Activated B cell treated with CpG ODN at 0.5 μM for 24 hours (primary cell): ENCODE data around the gene ZFHX3. TPM values are rescaled to one million over a fixed set of nuclear protein-coding genes. Genes with fewer than 3 reads are reported as not detected.

Source experiments
- ATAC-seq: fragments of 200-7000 bp; cut with Tn5 transposase; one replicate; pipeline ENCODE4 v1.10.0; 2021; ENCODE audit warnings: low read depth, mild to moderate bottlenecking, moderate library complexity
- CTCF ChIA-PET: fragments of 350-600 bp; sonication (Branson Sonifier 250); formaldehyde crosslinking; loops from one replicate; lab custom pipeline; 2021; ENCODE audit warnings: antibody characterized with exemption; lab: Charles Lee
- POLR2A ChIA-PET: fragments of 350-600 bp; sonication (Branson Sonifier 250); formaldehyde crosslinking; loops from one replicate; lab custom pipeline; 2021; ENCODE audit warnings: antibody characterized with exemption; lab: Charles Lee
- DNase-seq: peaks from one replicate; pipeline ENCODE4 v3.0.0; 2022
- H3K27ac Mint-ChIP-seq: one replicate; pipeline ENCODE4 v1.8.0; 2020; ENCODE audit warnings: mixed read lengths
- H3K27me3 Mint-ChIP-seq: one replicate; pipeline ENCODE4 v1.8.0; 2021; ENCODE audit warnings: mixed read lengths
- H3K36me3 Mint-ChIP-seq: one replicate; pipeline ENCODE4 v1.8.0; 2021; ENCODE audit warnings: low read depth, mixed read lengths
- H3K4me1 Mint-ChIP-seq: one replicate; pipeline ENCODE4 v1.8.0; 2021; ENCODE audit warnings: mixed read lengths
- H3K4me3 Mint-ChIP-seq: one replicate; pipeline ENCODE4 v1.8.0; 2020; ENCODE audit warnings: mild to moderate bottlenecking, mixed read lengths
- H3K9me3 Mint-ChIP-seq: one replicate; pipeline ENCODE4 v1.8.0; 2020; ENCODE audit warnings: mixed read lengths
- CTCF ChIP-seq: fragments of 200-600 bp; IDR thresholded peaks from one replicate; pipeline ENCODE4 v1.8.0; 2022; ENCODE audit warnings: antibody characterized with exemption, mild to moderate bottlenecking
- intact Hi-C: fragments of 100-400 bp; cut with micrococcal nuclease; formaldehyde crosslinking; loops from one replicate; pipeline ENCODE4 v1.15.1; 2024
- total RNA-seq: library from RNA; stranded (reverse); gene quantifications from 2 replicates; pipeline ENCODE4 v1.2.3, GENCODE V29; 2022

ZFHX3 gene
- total RNA-seq, 1 donor from 2014 or later: 9.2 TPM

- Mint-ChIP-seq H3K4me3 (no peak overlapping the region), H3K4me1 (peaks cover 5% of the 10 kb centered on the region), H3K36me3 (no peaks in the 10 kb centered on the region), H3K27ac (no peak overlapping the region), H3K9me3 (no peaks in the 10 kb centered on the region), H3K27me3 (no peaks in the 10 kb centered on the region)
- TF ChIP-seq CTCF: no peak
- ChIA-PET POLR2A (no interaction called here), CTCF (no interaction called here)
- intact Hi-C loops: no loop called here
- DNase-seq (no peak), ATAC-seq (no peak)
Measured at GRCh38 chr16:72876221-72876620, 171.7 kb downstream of the ZFHX3 start.

GRCh38 chr16:72875291-72876031 is 172.5 kb downstream of the ZFHX3 start:
- H3K9me3 Mint-ChIP-seq: no peaks in the 10 kb centered on the region
- no peak overlapping the region for H3K27ac Mint-ChIP-seq
- ATAC-seq (no peak), DNase-seq (no peak)
- H3K4me1 Mint-ChIP-seq: peaks cover 5% of the 10 kb centered on the region
- intact Hi-C loops: no loop called here
- TF ChIP-seq CTCF: no peak
- H3K27me3 Mint-ChIP-seq: no peaks in the 10 kb centered on the region
- POLR2A ChIA-PET: no interaction called here
- H3K36me3 Mint-ChIP-seq: no peaks in the 10 kb centered on the region
- CTCF ChIA-PET: no interaction called here
- no peak overlapping the region for H3K4me3 Mint-ChIP-seq

- Mint-ChIP-seq H3K36me3 (no peaks in the 10 kb centered on the region), H3K9me3 (no peaks in the 10 kb centered on the region), H3K4me3 (no peak overlapping the region), H3K27ac (no peak overlapping the region), H3K27me3 (no peaks in the 10 kb centered on the region), H3K4me1 (peaks cover 5% of the 10 kb centered on the region)
- CTCF ChIA-PET: no interaction called here
- no peak for ATAC-seq
- POLR2A ChIA-PET: no interaction called here
- intact Hi-C loops: no loop called here
- DNase-seq: no peak
- TF ChIP-seq CTCF: no peak
Measured at GRCh38 chr16:72873853-72874252, 174.1 kb downstream of the ZFHX3 start.

GRCh38 chr16:72873044-72873443 is 174.9 kb downstream of the ZFHX3 start:
- DNase-seq (no peak), ATAC-seq (no peak)
- Mint-ChIP-seq H3K36me3 (no peaks in the 10 kb centered on the region), H3K4me3 (no peak overlapping the region), H3K4me1 (peaks cover 5% of the 10 kb centered on the region), H3K27ac (no peak overlapping the region), H3K27me3 (no peaks in the 10 kb centered on the region), H3K9me3 (no peaks in the 10 kb centered on the region)
- intact Hi-C loops: no loop called here
- CTCF ChIA-PET: no interaction called here
- POLR2A ChIA-PET: no interaction called here
- no peak for TF ChIP-seq CTCF

GRCh38 chr16:72865835-72866234 is 182.1 kb downstream of the ZFHX3 start:
- Mint-ChIP-seq H3K27ac (no peak overlapping the region), H3K27me3 (no peaks in the 10 kb centered on the region), H3K4me1 (no peaks in the 10 kb centered on the region), H3K4me3 (no peak overlapping the region), H3K36me3 (no peaks in the 10 kb centered on the region), H3K9me3 (no peaks in the 10 kb centered on the region)
- intact Hi-C loops: no loop called here
- no peak for TF ChIP-seq CTCF
- DNase-seq (no peak), ATAC-seq (no peak)
- ChIA-PET CTCF (no interaction called here), POLR2A (no interaction called here)
